ENCODE data around the gene TGFB1. TPM values are rescaled to one million over a fixed set of nuclear protein-coding genes. Genes with fewer than 3 reads are reported as not detected.

The TGFB1 gene
- total and polyA plus RNA-seq, 2 of the 13 experiments (the other 11 are each of a cell fraction or from before 2014, with no cell fraction given) = 4.1 to 5.4 TPM

DNA sequence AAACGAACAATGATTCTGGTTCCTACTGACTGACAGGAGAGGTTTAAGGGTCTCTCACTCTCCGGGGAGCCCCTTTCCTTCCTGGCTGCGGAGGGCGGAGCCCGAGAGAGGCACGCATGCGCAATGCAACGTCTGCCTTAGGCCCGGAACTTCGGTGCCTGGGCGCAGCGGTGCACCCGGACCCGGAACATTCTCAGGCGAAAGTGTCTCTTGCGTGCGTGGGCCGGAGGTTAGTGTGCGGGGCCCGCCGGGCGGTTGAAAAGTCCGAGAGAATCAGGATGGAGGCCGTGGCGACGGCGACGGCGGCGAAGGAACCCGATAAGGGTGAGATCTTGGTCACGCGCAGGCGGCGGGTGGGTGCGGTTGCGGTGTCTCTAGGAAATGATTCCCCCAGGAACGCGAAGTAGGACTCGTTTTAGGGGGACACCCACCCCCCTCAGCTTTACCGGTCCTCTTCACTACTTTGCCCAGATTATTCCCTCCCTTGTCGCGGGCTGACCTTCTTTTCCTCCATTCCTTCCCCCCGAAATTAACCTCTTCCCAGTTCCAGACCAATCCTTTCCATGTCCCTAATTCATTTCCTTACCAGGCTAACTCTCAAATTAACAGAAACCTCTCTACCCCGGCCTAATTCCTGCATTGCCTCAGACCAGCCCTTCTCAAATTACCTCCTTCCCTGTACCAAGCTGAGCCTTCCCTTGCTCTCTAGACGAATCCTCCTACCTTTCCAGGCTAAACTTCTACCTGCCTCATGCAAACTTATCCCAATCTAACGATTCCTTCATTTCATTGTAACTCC is 43.5 kb downstream of the TGFB1 start, which contains the start of gene CCDC97 (continued):
- TF ChIP-seq, protein P1, sequence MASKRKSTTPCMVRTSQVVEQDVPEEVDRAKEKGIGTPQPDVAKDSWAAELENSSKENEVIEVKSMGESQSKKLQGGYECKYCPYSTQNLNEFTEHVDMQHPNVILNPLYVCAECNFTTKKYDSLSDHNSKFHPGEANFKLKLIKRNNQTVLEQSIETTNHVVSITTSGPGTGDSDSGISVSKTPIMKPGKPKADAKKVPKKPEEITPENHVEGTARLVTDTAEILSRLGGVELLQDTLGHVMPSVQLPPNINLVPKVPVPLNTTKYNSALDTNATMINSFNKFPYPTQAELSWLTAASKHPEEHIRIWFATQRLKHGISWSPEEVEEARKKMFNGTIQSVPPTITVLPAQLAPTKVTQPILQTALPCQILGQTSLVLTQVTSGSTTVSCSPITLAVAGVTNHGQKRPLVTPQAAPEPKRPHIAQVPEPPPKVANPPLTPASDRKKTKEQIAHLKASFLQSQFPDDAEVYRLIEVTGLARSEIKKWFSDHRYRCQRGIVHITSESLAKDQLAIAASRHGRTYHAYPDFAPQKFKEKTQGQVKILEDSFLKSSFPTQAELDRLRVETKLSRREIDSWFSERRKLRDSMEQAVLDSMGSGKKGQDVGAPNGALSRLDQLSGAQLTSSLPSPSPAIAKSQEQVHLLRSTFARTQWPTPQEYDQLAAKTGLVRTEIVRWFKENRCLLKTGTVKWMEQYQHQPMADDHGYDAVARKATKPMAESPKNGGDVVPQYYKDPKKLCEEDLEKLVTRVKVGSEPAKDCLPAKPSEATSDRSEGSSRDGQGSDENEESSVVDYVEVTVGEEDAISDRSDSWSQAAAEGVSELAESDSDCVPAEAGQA (IDR thresholded peaks at IDR 0.05; ENCODE audit: low read depth) = no peak
- TF ChIP-seq, protein P1 (CRISPR knock-in tag; IDR thresholded peaks at IDR 0.05; ENCODE audit: borderline replicate concordance) = 0 out of 2 replicates have a peak, but pooled peaks have one; percentile 49
- TF ChIP-seq RAD51 (IDR thresholded peaks at IDR 0.05; ENCODE audit: borderline replicate concordance) = no peak
- no peak for TF ChIP-seq ZNF296 (CRISPR knock-in tag; conservative IDR thresholded peaks at IDR 0.05)
- no peak for TF ChIP-seq ARNT (IDR thresholded peaks at IDR 0.05)
- 0 out of 2 replicates have a peak, but pooled peaks have one; percentile 57 for TF ChIP-seq REL (CRISPR knock-in tag; conservative IDR thresholded peaks at IDR 0.05)
- TF ChIP-seq ZNF577 (CRISPR knock-in tag; IDR thresholded peaks at IDR 0.05; ENCODE audit: borderline replicate concordance, low read depth) = no peak
- TF ChIP-seq SP1 (IDR thresholded peaks at IDR 0.05) = no peak
- TF ChIP-seq SP1 (CRISPR knock-in tag; IDR thresholded peaks at IDR 0.05) = peak; percentile 69
- TF ChIP-seq SP5 (CRISPR knock-in tag; IDR thresholded peaks at IDR 0.05; ENCODE audit: borderline replicate concordance, low read depth) = peak; percentile 41; the same call in 1 of the 2 replicates
- no peak for TF ChIP-seq TCF12 (IDR thresholded peaks at IDR 0.05)
- peak; percentile 79; the same call in 1 of the 2 replicates for TF ChIP-seq TCF12 (CRISPR knock-in tag; IDR thresholded peaks at IDR 0.05)
- TF ChIP-seq ZNF543 (CRISPR knock-in tag; IDR thresholded peaks at IDR 0.05) = peak; percentile 60; the same call in 1 of the 2 replicates
- TF ChIP-seq EEA1 (CRISPR knock-in tag; IDR thresholded peaks at IDR 0.05; ENCODE audit: borderline replicate concordance) = no peak
- TF ChIP-seq, protein P2, sequence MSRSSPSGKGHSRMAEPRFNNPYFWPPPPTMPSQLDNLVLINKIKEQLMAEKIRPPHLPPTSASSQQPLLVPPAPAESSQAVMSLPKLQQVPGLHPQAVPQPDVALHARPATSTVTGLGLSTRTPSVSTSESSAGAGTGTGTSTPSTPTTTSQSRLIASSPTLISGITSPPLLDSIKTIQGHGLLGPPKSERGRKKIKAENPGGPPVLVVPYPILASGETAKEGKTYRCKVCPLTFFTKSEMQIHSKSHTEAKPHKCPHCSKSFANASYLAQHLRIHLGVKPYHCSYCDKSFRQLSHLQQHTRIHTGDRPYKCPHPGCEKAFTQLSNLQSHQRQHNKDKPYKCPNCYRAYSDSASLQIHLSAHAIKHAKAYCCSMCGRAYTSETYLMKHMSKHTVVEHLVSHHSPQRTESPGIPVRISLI (CRISPR knock-in tag; IDR thresholded peaks at IDR 0.05; ENCODE audit: borderline replicate concordance) = peak; percentile 43; the same call in 1 of the 2 replicates
- TF ChIP-seq ZNF232 (CRISPR knock-in tag; IDR thresholded peaks at IDR 0.05; ENCODE audit: borderline replicate concordance) = peak; percentile 85; the same call in 1 of the 2 replicates
- TF ChIP-seq ZBTB8A (CRISPR knock-in tag; IDR thresholded peaks at IDR 0.05; ENCODE audit: borderline replicate concordance, low read depth) = no peak
- TF ChIP-seq, protein P3, sequence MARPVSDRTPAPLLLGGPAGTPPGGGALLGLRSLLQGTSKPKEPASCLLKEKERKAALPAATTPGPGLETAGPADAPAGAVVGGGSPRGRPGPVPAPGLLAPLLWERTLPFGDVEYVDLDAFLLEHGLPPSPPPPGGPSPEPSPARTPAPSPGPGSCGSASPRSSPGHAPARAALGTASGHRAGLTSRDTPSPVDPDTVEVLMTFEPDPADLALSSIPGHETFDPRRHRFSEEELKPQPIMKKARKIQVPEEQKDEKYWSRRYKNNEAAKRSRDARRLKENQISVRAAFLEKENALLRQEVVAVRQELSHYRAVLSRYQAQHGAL (CRISPR knock-in tag; IDR thresholded peaks at IDR 0.05; ENCODE audit: not compliant biosample characterization) = no peak
- TF ChIP-seq, protein P4, sequence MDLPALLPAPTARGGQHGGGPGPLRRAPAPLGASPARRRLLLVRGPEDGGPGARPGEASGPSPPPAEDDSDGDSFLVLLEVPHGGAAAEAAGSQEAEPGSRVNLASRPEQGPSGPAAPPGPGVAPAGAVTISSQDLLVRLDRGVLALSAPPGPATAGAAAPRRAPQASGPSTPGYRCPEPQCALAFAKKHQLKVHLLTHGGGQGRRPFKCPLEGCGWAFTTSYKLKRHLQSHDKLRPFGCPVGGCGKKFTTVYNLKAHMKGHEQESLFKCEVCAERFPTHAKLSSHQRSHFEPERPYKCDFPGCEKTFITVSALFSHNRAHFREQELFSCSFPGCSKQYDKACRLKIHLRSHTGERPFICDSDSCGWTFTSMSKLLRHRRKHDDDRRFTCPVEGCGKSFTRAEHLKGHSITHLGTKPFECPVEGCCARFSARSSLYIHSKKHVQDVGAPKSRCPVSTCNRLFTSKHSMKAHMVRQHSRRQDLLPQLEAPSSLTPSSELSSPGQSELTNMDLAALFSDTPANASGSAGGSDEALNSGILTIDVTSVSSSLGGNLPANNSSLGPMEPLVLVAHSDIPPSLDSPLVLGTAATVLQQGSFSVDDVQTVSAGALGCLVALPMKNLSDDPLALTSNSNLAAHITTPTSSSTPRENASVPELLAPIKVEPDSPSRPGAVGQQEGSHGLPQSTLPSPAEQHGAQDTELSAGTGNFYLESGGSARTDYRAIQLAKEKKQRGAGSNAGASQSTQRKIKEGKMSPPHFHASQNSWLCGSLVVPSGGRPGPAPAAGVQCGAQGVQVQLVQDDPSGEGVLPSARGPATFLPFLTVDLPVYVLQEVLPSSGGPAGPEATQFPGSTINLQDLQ (CRISPR knock-in tag; IDR thresholded peaks at IDR 0.05) = no peak

Measured in HepG2 (cell line).